GM13977 (cell line): ENCODE data around the gene PNISR.

Experiments used
- DNase-seq: peaks from one replicate; pipeline ENCODE4 v3.0.0; 2012; ENCODE audit warnings: low spot score
- CTCF ChIP-seq: IDR thresholded peaks from 2 replicates; pipeline ENCODE4 v1.5.1; 2012; ENCODE audit warnings: mild to moderate bottlenecking, control low read depth; ENCODE audit not compliant: insufficient read depth; ENCODE audit errors: extremely low read depth, missing control alignments
- in situ Hi-C: fragments of 300-500 bp; cut with MboI; formaldehyde crosslinking; loops from one replicate; pipeline ENCODE4 v1.12.0; 2022; ENCODE audit warnings: low sequenced_read_pairs, low pct_unique_long_range_greater_than_20kb, mixed read lengths, inconsistent platforms; ENCODE audit not compliant: unreplicated experiment

The PNISR gene

GRCh38 chr6:99348288-99349170 lies 76.6 kb downstream of the PNISR start:
- in situ Hi-C loops, result loop anchor here (10.0 kb wide), 1 partner anchor 76 kb away; the partner anchor contains the start of gene PNISR
- DNase-seq, result no peak
- TF ChIP-seq CTCF, result no peak
